HG02943 (cell line): ENCODE results near the gene IFNA5.
A peak's percentile ranks its signal among the peaks of the same experiment; 100 is the strongest.

Source experiments
- ATAC-seq: cut with Tn5 transposase; IDR thresholded peaks from one replicate; pipeline ENCODE4 v1.9.1; 2021; ENCODE audit warnings: mild to moderate bottlenecking, low read depth, moderate library complexity; ENCODE audit not compliant: unreplicated experiment

Gene IFNA5

DNA sequence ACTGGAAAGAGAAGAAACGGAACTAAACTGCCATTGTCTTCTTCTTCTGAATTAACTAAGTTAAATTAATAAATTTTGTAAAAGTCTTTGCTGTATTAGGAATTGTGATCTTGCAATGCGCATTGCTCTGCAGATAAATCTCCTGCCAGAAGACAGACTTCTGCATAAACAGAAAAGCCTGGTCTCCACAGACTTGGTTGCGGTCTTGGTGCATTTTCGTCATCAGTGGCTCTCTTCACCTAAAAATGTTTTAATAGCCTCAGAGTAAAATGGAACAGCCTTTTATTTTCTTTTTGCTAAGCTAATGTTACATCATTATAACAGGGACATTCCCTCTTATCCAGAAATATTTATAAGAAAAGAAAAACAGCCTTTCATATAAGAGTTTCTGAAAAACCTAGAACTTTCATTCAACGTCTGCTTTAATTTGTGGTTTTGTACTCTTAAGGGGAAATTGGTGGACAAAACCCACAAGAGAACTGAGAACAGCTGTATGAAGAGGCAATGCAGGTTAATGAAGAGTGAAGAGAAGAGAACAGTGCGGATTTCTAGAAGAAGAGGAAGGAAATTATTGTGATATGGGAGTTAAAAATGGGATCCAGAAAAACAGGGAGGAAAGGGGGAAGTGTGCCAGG lies 10.1 kb downstream of the IFNA5 start:
- ATAC-seq: peak; percentile 76

DNA sequence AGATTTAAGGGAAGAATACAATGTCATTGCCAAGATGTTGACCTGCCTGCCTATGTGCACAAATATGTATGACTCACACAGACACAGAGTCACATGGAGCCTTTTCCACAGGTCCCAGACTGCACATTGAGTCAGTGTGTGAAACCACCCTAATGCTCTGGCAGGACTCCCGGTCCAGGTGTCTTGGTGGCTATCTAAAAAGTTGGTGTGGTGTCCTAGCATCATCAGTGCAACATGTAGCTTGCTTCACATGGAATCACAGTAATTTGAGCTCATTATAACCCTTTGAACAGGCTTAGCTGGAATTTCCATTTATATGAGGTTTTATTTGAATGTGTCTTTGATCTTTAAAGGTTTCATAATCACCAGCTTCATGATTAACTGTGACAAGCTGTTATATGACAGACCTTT lies 10.7 kb downstream of the IFNA5 start:
- peak; percentile 46 for ATAC-seq

DNA sequence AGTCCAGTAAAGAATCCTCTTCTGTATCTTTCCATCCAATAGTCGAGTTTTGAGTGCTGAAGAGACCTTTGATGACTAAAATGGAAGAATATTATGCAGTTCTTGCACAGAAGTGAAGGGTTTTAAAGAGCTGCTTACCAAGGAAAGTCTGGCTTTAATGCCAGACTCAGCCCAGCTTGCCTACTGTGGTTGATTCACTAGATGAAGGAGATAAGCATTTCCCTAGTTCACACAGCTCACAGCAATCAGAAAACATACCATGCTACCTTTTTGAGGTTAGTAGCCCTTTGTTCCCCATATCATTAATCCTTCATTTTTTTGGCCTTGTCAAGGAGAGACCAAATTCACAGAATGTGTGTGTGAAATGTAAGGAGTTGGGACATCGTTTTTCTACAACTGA lies 15.3 kb downstream of the IFNA5 start:
- ATAC-seq: no peak

DNA sequence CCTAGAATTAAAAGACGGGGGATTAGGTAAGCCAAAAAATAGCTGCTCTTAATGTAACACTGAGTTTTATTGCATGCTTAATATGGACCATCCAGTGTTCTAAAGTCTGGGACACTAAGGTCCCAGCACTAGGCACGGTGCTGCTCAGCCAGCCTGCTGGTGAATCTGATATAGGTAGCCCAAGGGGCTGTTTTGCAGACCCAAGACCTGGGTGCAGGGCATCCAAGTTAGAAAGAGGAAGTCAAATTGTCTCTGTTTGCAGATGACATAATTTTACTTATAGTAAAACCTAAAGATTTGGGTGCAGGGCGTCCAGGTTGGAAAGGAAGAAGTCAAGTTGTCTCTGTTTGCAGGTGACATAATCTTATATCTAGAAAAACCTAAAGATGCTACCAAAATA lies 17.8 kb downstream of the IFNA5 start:
- no peak for ATAC-seq

DNA sequence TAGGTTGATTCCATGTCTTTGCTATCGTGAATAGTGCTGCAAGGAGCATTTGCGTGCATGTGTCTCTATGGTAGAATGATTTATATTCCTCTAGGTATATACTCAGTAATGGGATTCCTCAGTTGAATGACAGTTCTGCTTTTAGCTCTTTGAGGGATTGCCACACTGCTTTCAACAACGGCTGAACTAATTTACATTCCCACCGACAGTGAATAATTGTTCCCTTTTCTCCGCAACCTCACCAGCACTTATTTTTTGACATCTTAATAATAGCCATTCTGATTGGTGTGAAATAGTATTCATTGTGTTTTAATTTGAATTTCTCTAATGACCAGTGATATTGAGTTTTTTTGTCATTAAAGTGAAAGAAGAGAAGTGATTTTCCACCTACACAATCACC lies 18.5 kb downstream of the IFNA5 start:
- no peak for ATAC-seq

DNA sequence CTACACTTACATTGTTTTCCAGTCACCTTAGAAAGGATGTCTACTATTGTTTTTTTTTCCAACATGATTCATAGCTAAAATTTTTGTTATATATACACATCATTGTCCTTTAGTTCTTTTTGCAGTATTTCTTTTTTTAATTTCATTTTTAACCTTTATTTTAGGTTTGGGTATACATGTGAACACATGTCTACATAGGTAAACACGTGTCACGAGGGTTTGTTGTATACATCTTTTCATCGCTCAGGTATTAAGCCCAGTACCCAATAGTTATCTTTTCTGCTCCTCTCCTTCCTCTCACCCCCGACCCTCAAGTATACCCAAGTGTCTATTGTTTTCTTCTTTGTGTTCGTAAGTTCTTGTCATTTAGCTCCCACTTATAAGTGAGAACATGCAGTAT lies 19.0 kb downstream of the IFNA5 start:
- no peak for ATAC-seq

DNA sequence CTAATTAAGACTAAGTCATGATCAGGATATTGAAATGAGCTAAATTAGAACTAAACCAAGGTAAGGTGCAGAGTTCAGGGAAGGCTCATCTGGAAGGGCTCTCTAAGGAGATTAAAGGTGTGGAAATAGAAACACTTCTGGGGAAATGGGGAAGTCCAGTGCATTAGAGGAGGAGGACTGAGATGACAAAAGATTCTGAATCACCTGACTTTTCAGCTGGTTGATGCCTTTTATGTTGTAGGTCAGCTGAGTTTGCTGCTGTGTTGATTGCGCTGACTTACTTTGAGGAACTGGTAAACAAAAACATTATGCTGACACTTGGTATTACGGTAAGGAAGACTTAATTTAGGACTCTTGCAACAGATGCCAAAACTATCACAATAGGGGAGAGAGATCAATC lies 23.8 kb downstream of the IFNA5 start:
- no peak for ATAC-seq

DNA sequence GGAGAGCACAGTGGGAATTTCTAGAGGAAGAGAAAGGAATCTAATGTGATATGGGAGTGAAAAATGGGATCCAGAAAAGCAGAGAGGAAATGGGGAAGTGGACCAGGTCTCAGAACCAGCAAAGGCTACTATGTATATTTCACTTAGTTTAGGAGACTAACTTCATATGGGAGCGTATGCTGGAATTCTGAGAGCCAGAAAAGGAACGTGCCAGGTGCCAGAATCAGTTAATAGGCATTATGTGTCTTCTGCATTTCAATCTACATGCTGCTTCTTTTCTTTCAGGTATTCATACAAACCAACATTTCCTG lies 36.8 kb downstream of the IFNA5 start:
- ATAC-seq: no peak

DNA sequence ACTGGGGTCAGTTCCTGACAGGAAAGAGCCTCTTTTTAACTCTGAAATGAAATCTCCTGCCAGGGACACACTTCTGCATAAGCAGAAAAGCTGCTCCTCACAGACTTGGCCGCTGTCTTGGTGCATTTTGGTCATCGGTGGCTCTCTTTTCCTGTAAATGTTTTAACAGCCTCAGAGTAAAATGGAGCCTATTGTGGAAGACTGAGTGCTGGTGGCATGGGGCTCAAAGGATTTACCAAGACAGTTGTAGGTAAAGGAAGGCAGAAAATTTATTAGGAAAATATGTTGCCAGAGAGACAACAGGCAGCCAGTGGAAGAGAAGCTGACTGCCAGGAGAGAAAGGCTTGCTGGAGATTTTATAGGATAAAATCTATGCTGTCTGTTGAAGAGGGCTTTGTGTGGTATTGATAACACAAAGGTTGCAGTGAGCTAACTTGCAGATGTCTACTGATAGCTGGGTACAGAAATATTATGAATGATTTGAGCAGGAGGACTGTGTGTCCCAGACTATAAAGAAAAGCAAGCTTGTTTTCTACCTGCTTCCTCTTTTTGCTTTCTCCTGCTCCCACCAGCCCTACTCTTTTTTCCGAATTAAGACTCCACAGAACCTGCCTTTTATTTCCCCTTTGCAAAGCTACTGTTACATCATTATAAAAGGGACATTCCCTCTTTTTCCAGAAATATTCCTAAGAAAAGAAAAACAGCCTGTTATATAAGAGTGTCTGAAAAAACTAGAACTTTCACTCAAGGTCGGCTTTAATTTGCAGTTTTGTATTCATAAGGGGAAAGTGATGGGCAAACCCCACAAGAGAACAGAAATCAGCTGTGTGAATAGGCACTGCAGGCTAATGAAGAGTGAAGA lies 37.4 kb downstream of the IFNA5 start:
- peak; percentile 53 for ATAC-seq

DNA sequence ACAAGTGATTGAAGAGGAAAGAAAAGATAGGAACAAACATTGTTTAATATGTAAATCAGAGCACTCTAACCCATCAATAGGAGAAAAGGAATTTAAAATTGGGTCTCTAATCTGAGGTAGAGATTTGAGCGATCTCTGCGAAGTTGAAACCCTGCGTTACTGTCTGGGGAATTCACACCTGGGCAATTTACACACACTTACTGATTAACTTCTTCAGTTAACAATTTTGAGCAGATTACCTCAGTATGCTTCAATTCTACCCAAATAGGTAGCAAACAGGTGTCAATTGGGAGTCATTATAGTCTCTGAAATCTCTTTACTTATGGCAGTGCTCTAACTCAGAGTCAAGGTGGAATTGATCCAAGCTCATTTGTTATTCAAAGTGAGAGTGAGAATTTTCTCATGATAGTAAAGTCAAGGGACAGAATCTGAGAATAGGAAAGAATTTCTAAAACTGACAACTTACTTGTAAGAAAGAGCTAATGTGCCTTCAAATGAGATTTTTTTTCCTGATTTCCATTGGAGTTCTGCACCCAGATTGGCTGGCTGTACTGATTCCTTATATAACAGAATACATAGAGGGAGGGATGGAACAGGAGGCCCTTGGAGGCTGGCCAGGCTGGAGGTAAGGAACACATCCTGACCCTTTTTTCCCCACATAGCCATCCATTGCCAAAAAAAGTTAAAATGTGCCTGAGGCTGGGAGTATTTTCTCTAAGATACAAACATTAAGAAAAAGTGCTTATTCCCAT lies 38.2 kb downstream of the IFNA5 start:
- no peak for ATAC-seq

DNA sequence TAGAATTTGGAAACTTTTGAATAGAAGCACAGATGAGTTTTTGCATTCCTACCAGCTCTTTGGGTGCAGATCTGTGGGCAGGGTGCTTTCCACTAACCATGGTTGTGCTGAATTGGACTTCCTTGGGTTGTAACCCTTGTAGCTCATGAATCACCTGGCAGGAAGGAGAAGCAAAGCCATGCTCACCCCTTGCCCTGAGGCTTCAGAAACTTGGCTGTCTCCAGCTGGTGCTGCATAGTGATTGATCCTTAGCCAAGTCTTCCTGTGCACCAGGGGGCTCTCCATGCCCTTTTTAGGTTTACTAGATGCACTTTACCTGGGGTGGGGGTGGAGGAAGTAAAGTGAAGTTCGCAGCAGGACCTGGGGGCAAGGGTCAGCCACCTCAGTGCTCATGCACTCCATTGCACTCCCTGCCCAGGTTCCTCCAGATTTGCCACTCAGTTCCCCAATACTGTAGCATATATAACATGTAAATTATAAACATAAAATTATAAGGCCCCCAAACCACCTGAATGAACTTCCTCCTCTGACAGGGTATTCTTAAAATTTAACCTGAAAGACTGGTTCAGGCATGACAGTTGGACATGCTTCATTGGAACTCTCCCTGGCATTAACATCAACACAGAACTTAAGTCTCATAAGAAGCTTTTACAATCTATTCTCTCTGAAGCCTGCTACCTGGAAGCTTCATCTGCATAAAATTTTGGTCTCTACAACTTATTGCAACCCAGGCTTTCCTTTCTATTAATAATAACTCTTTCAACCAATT lies 39.5 kb downstream of the IFNA5 start:
- peak; percentile 57 for ATAC-seq

DNA sequence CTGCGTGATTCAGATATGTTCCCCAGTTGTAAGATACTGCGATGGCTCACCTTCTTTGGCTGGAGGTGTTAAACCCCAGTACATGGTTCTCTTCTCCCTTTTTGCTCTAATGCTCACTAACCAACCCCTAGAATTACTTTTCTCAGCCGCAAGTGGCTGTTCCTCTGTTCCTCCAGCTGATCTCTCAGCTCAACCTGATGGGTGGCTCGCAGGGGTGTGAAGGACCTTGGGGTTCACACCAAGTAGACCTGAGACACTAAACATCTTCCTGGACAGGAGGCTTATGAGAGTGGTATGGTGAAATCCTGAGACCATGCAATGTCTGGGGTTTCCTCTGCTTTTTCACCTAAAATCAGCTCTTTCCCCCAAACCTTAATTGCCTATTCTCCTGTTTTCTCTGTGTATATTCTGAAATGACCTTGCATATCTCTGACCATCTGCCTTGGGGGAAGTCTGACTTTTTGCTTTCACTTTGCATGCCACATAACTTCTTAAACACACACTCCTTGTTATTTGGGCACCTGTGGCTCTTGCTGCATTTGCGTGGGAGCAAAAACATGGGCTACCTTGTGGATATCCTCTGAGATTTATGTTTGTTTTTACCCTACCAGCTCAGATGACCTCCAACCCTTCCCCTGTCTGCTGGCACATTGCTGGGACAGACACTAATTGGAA lies 49.4 kb downstream of the IFNA5 start:
- peak; percentile 51 for ATAC-seq
